Chondrocyte (in vitro differentiated cells): ENCODE data around the gene SMCO2. TPM values are rescaled to one million over a fixed set of nuclear protein-coding genes. Genes with fewer than 3 reads are reported as not detected.

Source experiments
- DNase-seq: peaks from one replicate; pipeline ENCODE4 v3.0.0; 2021; ENCODE audit warnings: mixed read lengths, low spot score
- H3K27ac Mint-ChIP-seq: one replicate; pipeline ENCODE4 v1.8.0; 2021; ENCODE audit warnings: mild to moderate bottlenecking, moderate library complexity, mixed read lengths; ENCODE audit not compliant: unreplicated experiment
- H3K27me3 Mint-ChIP-seq: 2 replicates; pipeline ENCODE4 v1.8.0; 2021; ENCODE audit warnings: low read depth, mixed read lengths
- H3K36me3 Mint-ChIP-seq: 2 replicates; pipeline ENCODE4 v1.8.0; 2021; ENCODE audit warnings: low read depth, mixed read lengths
- H3K4me1 Mint-ChIP-seq: 2 replicates; pipeline ENCODE4 v1.8.0; 2021; ENCODE audit warnings: low read depth, mild to moderate bottlenecking, mixed read lengths
- H3K4me3 Mint-ChIP-seq: one replicate; pipeline ENCODE4 v1.8.0; 2021; ENCODE audit warnings: mild to moderate bottlenecking, moderate library complexity, mixed read lengths; ENCODE audit not compliant: unreplicated experiment
- H3K9me3 Mint-ChIP-seq: 2 replicates; pipeline ENCODE4 v1.8.0; 2021; ENCODE audit warnings: low read depth, mixed read lengths
- CTCF ChIP-seq: fragments of 200-600 bp; sonication (generic); IDR thresholded peaks from 2 replicates; pipeline ENCODE4 v1.5.0; 2021; ENCODE audit warnings: antibody characterized with exemption, mild to moderate bottlenecking, moderate library complexity
- total RNA-seq: library from RNA; stranded (reverse); gene quantifications from 3 replicates; pipeline ENCODE4 v1.2.1, GENCODE V29; 2021

The SMCO2 gene
- total RNA-seq, 1 donor from 2014 or later: not detected

DNA sequence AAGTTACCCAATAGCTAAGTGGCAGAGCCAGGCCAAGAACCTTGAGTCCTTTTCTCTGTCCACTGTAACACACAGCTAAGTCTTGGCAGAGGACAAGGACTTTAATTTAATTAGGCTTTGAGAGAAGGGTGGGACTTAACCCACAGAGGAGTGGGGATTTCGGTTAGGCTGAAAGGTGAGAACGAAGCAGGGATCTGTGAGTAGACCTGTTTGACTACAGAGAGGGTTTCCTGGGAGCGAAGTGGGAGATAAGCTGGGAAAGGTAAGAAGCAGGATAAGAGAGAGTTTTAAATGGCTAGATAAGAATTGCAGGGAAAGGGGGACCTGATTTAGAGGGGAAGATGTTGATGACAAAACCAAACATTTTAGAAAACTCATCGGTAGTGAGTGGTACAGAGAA, 75.4 kb downstream of the SMCO2 start:
- no peak overlapping the region for H3K4me3 Mint-ChIP-seq
- H3K27me3 Mint-ChIP-seq: no peaks in the 10 kb centered on the region
- no peak for DNase-seq
- H3K27ac Mint-ChIP-seq: no peak overlapping the region
- no peak for TF ChIP-seq CTCF
- H3K4me1 Mint-ChIP-seq: peaks cover 39% of the 10 kb centered on the region
- no peaks in the 10 kb centered on the region for H3K9me3 Mint-ChIP-seq
- H3K36me3 Mint-ChIP-seq: no peaks in the 10 kb centered on the region

- Mint-ChIP-seq H3K4me3 (peak overlapping the region; percentile 88), H3K4me1 (peaks cover 48% of the 10 kb centered on the region), H3K27me3 (no peaks in the 10 kb centered on the region), H3K9me3 (no peaks in the 10 kb centered on the region), H3K36me3 (no peaks in the 10 kb centered on the region), H3K27ac (peak overlapping the region; percentile 92)
- DNase-seq: no peak
- TF ChIP-seq CTCF: no peak
Measured at GRCh38 chr12:27523305-27523641, 76.7 kb downstream of the SMCO2 start.

DNA sequence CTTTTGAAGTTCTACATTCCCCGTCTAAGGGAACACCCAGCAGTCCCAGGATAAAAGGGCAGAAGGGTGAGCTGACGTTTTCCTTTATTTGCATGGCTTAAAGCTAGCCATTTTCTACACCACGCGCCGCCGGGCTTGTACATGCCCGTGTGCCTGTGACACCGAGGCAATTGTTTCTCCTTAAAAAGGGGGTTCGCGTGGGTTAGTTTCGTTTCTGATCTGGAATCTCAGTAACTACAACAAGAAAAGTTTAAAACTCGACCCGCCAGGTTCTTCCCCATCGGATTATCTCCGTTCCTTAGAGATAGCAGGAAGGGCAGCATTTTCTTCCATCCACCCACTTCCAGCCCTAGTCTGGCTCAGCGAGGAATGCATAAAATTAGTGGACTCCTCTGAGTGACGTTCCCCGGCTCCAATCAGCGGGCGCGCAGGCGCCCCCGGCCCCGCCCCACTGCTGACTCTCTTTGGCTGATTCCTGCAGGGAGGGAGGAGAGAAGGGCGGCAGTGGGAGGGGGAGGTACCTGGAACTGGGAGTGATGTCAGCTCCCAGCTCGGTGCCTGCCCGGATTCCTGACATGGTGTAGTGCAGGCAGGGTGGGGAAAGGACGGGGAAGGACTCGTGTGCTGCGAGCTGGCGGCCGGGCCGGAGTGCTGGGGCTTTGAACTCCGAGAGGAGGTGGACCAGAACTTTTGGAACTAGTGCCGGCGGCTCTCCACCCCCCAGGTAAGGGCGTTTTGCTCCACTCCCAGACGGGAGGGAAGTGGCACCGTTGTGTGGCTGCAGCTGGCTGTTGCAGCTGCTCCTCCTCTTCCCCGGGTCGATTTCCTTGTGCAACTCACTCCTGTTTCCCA, 77.3 kb downstream of the SMCO2 start, which contains the start of gene PPFIBP1:
Gene PPFIBP1, plus strand, starts transcription at position 565 of the 852 bp plus-strand sequence. CDS start 109,191 bp downstream, outside the sequence.
- peak; percentile 97 for DNase-seq
- peaks cover 54% of the 10 kb centered on the region for H3K4me1 Mint-ChIP-seq
- peak within 1 kb of the TSS; percentile 88 for H3K4me3 Mint-ChIP-seq
- H3K36me3 Mint-ChIP-seq: no peaks in the 10 kb centered on the region
- H3K9me3 Mint-ChIP-seq: no peaks in the 10 kb centered on the region
- no peaks in the 10 kb centered on the region for H3K27me3 Mint-ChIP-seq
- peak; percentile 65 for TF ChIP-seq CTCF
- peak within 1 kb of the TSS; percentile 92 for H3K27ac Mint-ChIP-seq

DNA sequence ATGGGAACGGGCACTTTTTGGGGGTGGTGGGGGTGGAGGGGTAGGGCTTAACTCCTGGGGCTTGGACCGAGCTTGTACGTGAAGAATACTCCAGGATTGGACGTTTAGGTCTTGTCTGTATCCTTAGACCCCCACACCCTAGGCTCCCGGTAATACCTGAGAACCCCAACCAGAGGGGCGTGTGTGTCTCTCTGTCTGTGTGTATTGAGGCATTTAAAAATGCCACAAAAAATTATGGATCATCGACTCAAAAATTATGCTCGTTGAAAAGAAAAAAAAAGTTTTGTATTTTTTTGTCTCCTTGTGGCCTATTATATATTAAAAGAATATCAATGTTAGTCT, 77.9 kb downstream of the SMCO2 start:
- DNase-seq: no peak
- no peaks in the 10 kb centered on the region for H3K27me3 Mint-ChIP-seq
- peaks cover 59% of the 10 kb centered on the region for H3K4me1 Mint-ChIP-seq

More for the DNA sequence above, 77.9 kb downstream of the SMCO2 start:
- Mint-ChIP-seq H3K27ac (peak overlapping the region; percentile 92), H3K36me3 (no peaks in the 10 kb centered on the region), H3K9me3 (no peaks in the 10 kb centered on the region), H3K4me3 (peak overlapping the region; percentile 88)
- TF ChIP-seq CTCF: peak; percentile 59
